Dermis microvascular lymphatic vessel endothelial cell (primary cell): Measurements from ENCODE around the gene DST. TPM values are rescaled to one million over a fixed set of nuclear protein-coding genes. Genes with fewer than 3 reads are reported as not detected.
"Not testable (repeated sequence)": the region's sequence is repeated elsewhere in the genome, so short reads cannot be mapped to it uniquely, and the experiment has no call there.

Source experiments
- DNase-seq, 2 donors: peaks; one replicate each; pipeline versions ENCODE4 v3.0.0 to v3.0.0-alpha.2; 2010; ENCODE audit warnings: low read depth in 2 of 2
- total RNA-seq: library from RNA; depleted of rRNA; stranded (reverse); fragments of >200 nt; gene quantifications from 2 replicates; pipeline ENCODE4 v1.2.1, GENCODE V29; 2014

Gene DST
- total RNA-seq, 1 donor from 2014 or later, result 179 TPM

- no peak for DNase-seq
Measured at GRCh38 chr6:56517155-56517745, 125.4 kb downstream of the DST start.

- DNase-seq, result no peak
Measured at GRCh38 chr6:56516003-56516402, 126.7 kb downstream of the DST start.

- no peak for DNase-seq
Measured at GRCh38 chr6:56515081-56515905, 127.4 kb downstream of the DST start.

GRCh38 chr6:56514395-56514794 is 128.3 kb downstream of the DST start:
- DNase-seq, result no peak

GRCh38 chr6:56513631-56514030 is 129.1 kb downstream of the DST start:
- no peak for DNase-seq

DNA sequence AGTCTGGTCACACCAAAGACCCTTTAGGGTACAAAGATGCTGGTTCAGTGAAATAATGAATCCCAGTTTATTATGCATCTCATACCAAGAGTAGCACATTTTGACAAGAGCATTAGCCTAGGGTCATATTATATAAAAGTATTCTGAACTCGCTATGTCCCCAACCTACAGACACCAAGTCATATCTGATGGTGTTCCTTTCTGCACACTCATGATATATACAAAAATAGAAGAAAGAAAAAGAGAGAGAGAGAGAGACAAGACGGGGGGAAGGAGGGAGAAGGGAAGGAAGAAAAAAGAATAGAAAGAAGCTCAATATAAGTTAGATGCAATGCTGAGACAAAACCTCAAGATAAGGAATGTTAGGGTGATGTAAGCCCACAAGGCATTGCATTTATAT is 131.1 kb downstream of the DST start:
- no peak for DNase-seq

- peak in 1 of 2 donors; percentile 32 for DNase-seq
Measured at GRCh38 chr6:56510984-56511531, 131.6 kb downstream of the DST start.

DNA sequence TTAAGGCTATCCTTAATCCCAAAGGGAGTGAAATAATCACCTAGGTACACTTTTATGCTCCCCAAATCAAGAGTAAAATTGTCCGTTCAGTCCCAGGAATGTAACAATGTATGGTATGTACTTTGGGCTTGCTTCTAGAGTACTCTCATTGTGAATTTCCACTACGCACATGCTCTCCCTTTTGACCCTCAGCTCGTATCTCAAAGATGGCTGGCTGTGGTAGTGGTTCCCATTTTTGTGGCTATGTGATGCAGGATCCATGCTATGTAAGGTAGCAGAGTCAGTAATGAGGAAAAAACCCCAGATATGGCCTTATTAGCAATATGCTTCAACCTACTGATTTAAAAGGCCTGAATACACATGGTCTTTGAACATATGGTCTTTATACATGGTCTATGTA is 133.7 kb downstream of the DST start:
- no peak for DNase-seq

- DNase-seq, result no peak
Measured at GRCh38 chr6:56507517-56507916, 135.2 kb downstream of the DST start.

DNA sequence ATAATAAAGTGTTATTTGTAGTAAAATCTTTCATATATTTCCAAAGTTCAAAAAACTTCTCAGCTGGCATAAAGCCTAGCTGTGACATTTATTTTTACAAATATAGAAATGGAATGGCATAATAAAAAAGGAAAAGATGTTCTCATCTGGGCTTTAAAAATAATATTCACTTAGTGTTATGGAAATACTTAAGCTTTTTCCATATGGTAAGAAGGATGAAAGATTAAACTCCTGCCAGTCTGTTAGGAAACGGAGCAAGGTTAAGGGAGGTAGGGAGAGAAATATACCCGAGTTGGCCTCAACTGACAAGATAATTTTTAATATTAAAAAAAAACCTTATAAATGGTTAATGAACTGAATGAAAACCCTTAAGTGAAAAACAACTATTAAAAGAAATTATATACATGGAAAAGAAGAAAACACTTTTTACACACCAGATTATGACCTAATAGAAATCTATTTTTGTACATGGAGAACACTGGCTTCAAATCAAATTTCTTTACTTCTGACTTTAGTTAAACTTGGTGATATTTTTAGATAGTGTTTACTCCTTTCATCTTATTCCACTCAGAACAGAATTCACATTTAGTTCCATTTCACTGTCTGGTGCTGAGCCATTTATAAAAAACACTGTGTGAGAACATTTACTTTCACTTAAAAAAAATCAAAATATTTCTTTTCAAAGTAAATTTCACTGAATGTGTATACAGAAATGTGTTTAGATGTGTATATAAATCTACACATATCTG is 137.0 kb downstream of the DST start:
- DNase-seq, result no peak

GRCh38 chr6:56501993-56502392 is 140.7 kb downstream of the DST start:
- no peak for DNase-seq

- no peak for DNase-seq
Measured at GRCh38 chr6:56499095-56499494, 143.6 kb downstream of the DST start.

- peak in 1 of 2 donors; percentile 27 for DNase-seq
Measured at GRCh38 chr6:56497691-56498090, 145.0 kb downstream of the DST start.

DNA sequence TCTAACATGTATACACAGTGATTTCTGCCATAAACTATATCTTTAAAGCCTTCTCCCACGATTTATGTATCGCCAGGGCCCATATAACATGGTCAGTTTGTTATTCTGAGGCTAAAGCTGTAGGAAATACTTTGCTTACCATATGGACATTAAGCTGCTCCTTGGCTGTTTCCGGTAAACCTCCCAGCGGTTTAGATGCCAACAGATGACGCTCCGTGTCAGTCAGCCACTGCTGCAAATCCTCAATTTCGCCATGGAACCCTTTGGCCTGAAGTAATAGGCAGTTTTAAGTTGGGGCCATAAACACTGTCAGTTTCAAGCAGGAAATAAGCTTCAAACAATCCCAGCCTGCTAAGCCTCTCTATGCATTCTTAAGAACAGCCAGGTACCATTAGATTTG is 145.4 kb downstream of the DST start:
- DNase-seq, result no peak

DNA sequence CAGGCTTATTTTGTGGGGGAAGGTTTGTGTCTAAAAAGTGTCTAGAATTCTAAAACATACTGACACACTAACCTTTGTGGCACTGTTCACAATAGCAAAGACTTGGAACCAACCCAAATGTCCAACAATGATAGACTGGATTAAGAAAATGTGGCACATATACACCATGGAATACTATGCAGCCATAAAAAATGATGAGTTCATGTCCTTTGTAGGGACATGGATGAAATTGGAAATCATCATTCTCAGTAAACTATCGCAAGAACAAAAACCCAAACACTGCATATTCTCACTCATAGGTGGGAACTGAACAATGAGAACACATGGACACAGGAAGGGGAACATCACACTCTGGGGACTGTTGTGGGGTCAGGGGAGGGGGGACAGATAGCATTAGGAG is 146.0 kb downstream of the DST start:
- DNase-seq, result not testable (repeated sequence)

- no peak for DNase-seq
Measured at GRCh38 chr6:56495654-56496053, 147.0 kb downstream of the DST start.

DNA sequence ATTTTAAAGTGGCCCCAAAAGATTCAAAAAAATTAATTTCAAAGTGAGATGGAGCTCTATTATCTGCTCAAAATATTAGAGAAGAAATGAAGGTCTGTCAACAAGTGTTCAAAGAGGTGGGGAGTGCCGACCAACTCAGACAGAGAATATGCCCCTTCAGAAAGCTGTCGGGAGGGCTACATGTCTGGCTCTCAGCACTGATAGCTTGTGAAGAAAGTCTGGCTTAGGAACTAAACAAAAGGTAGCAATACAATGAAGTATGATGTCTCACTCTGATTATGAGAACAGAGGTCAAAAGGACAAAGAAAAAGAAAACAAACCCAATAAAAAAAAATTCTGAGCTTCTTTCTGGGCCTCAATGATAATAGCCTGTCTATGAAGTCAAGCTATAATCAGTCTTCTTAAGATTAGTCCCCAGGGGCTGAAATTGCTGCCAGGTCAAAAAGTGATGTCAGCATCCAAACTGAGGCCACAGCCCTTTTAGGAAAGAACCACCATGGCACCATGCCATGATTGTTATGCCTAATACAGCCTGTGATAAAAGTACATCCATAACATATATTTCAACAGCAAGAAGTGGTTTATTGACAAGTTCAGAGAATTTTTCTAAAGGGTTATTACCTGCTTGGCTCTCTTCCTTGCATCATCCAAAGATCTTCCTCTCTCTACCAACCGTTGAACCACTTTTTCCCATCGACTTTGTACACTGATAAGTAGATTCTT is 150.9 kb downstream of the DST start:
- DNase-seq, result peak in 1 of 2 donors; percentile 92

DNA sequence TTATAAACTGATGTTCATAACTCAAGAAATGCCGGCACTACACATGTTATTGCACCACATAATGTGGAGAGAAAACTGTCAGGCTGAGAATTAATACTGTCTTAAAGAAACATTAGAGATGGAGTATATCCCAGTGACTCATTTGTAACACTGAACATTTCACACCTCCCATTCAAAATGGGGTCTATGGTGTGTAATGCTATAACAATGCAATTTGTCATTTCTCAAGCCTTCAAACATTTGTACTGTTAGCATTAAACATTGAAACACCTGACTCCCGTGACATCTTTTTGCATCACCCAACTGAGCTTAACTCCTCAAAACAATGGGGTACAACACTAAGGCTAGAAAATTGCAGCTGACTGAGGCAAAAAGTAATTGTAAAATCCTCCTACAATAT is 151.7 kb downstream of the DST start:
- peak in 1 of 2 donors; percentile 72 for DNase-seq

DNA sequence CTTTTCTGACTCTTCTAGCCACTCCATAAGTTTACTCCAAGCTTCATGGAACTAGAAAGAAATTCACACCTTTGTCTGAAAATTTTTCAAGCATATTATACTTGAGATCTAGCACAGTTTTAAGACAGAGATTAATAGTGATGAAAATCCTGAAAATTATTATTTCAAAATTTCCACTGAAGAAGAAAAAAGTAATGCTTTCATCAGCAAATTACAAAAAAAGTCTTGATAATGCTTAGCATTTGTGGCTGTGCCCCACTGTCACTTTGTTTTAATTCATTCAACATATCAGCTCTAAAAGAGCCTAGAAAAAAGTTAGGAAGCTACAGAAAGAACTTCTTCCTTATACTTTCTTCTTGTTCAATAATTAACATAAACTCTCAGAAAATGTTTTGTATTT is 153.1 kb downstream of the DST start:
- DNase-seq, result no peak

- peak; percentile 74 to 97 for DNase-seq
Measured at GRCh38 chr6:56488281-56488680, 154.4 kb downstream of the DST start.

DNA sequence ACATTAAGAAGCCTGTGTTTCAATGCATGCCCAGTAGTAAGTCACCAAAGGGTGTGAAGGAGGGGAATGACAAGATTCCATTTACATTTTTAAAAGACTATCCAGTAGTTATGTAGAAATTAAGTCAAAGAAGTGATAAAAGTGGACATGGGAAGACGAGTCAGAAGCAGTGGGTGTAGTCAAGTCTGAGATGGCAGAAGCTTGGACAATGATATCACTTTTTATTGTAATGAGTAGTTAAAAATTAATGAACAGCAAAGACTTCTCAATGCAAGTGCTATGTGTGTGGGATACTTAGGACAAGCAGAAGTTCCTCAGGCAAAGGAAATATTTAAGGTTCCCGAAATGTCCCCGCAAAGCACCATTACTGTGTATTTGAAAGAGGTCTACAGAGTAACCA is 156.0 kb downstream of the DST start:
- no peak for DNase-seq

DNA sequence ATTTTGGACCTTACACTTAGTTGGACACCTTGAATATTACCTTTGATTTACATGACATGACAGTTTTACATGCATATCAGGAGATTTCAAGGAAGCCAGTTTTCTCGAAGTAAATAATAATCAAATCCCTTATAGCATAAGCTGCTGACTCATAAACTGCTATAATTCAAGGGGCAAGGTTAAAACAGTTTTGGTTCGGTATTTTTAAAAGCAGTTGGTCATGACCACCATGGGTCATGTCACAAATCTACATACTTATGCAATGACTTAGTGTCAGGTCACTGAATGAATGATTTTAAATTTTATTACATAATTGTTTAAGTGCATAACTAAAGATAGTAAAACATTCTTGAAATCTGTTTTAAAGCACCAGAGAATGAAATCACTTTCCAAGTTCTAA is 158.0 kb downstream of the DST start:
- DNase-seq, result no peak
